ENCODE data around the gene OR2J3. TPM values are rescaled to one million over a fixed set of nuclear protein-coding genes. Genes with fewer than 3 reads are reported as not detected.
A peak's percentile ranks its signal among the peaks of the same experiment; 100 is the strongest.

OR2J3 gene
- total RNA-seq, result not detected

GRCh38 chr6:29107758-29108157 is at the start of gene OR2J3:
OR2J3 (plus strand) TSS chr6:29108058; CDS start chr6:29111891, 3,833 bp downstream.
- H3K27ac ChIP-seq, result no peak within 1 kb of the TSS
- no peaks in the 10 kb centered on the region for H3K36me3 ChIP-seq
- DNase-seq, result no peak
- WGBS, 2 donors, result 14 to 16% methylated on average over 1 of the region's 1 CpG
- intact Hi-C loops (cut with DNase I), result no loop called here
- no peak within 1 kb of the TSS for H3K4me3 ChIP-seq (replicated peaks in 1 of 3)
- no peaks in the 10 kb centered on the region for H3K27me3 ChIP-seq
- H3K4me1 ChIP-seq, result no peaks in the 10 kb centered on the region
- H3K9me3 ChIP-seq, result no peaks in the 10 kb centered on the region
- TF ChIP-seq CTCF (IDR thresholded peaks at IDR 0.05) (no peak), POLR2A (IDR thresholded peaks at IDR 0.05) (no peak)

- H3K9me3 ChIP-seq, result no peaks in the 10 kb centered on the region
- no peaks in the 10 kb centered on the region for H3K36me3 ChIP-seq
- TF ChIP-seq POLR2A (IDR thresholded peaks at IDR 0.05) (no peak), CTCF (IDR thresholded peaks at IDR 0.05) (peak in 2 of 6 experiments; percentile 25 to 35)
- intact Hi-C loops (cut with DNase I), result no loop called here
- no peaks in the 10 kb centered on the region for H3K4me1 ChIP-seq
- no peak overlapping the region for H3K27ac ChIP-seq
- no peaks in the 10 kb centered on the region for H3K27me3 ChIP-seq
- 33 to 34% methylated on average over 9 of the region's 9 CpGs for WGBS, 2 donors
- no peak overlapping the region for H3K4me3 ChIP-seq (replicated peaks in 1 of 3)
- DNase-seq, result peak in 1 of 2 donors; percentile 3
Measured at GRCh38 chr6:29071831-29072723, 35.8 kb upstream of the OR2J3 start.

- DNase-seq, result no peak
- TF ChIP-seq POLR2A (IDR thresholded peaks at IDR 0.05) (no peak), CTCF (IDR thresholded peaks at IDR 0.05) (no peak)
- Histone ChIP-seq H3K27ac (no peak overlapping the region), H3K4me1 (no peaks in the 10 kb centered on the region), H3K27me3 (no peaks in the 10 kb centered on the region), H3K9me3 (no peaks in the 10 kb centered on the region), H3K36me3 (no peaks in the 10 kb centered on the region), H3K4me3 (replicated peaks in 1 of 3) (no peak overlapping the region)
- WGBS, 2 donors, result 86 to 87% methylated on average over 1 of the region's 1 CpG
- intact Hi-C loops (cut with DNase I), result no loop called here
Measured at GRCh38 chr6:29079203-29079602, 28.7 kb upstream of the OR2J3 start.

- H3K9me3 ChIP-seq, result no peaks in the 10 kb centered on the region
- H3K27ac ChIP-seq, result no peak overlapping the region
- no peak for DNase-seq
- H3K4me3 ChIP-seq (replicated peaks in 1 of 3), result no peak overlapping the region
- H3K27me3 ChIP-seq, result no peaks in the 10 kb centered on the region
- H3K4me1 ChIP-seq, result no peaks in the 10 kb centered on the region
- TF ChIP-seq CTCF (IDR thresholded peaks at IDR 0.05) (no peak), POLR2A (IDR thresholded peaks at IDR 0.05) (no peak)
- no peaks in the 10 kb centered on the region for H3K36me3 ChIP-seq
- intact Hi-C loops (cut with DNase I), result no loop called here
Measured at GRCh38 chr6:29081312-29081711, 26.5 kb upstream of the OR2J3 start.

- DNase-seq, result no peak
- no peaks in the 10 kb centered on the region for H3K36me3 ChIP-seq
- H3K27me3 ChIP-seq, result no peaks in the 10 kb centered on the region
- TF ChIP-seq CTCF (IDR thresholded peaks at IDR 0.05) (no peak), POLR2A (IDR thresholded peaks at IDR 0.05) (no peak)
- no peaks in the 10 kb centered on the region for H3K9me3 ChIP-seq
- H3K27ac ChIP-seq, result no peak overlapping the region
- no peak overlapping the region for H3K4me3 ChIP-seq (replicated peaks in 1 of 3)
- intact Hi-C loops (cut with DNase I), result no loop called here
- no peaks in the 10 kb centered on the region for H3K4me1 ChIP-seq
- WGBS, 2 donors, result 87 to 93% methylated on average over 14 to 15 of the region's 15 CpGs
Measured at GRCh38 chr6:29082457-29082856, 25.4 kb upstream of the OR2J3 start.

Data from thyroid gland (tissue), 4 donors.